GM19351 (cell line): Measurements from ENCODE around the gene DNAJC3.
"Not testable (repeated sequence)": the region's sequence is repeated elsewhere in the genome, so short reads cannot be mapped to it uniquely, and the experiment has no call there.

ENCODE experiments used
- ATAC-seq: cut with Tn5 transposase; IDR thresholded peaks from one replicate; pipeline ENCODE4 v1.9.1; 2021; ENCODE audit warnings: mild to moderate bottlenecking, moderate library complexity; ENCODE audit not compliant: unreplicated experiment

DNAJC3 gene

GRCh38 chr13:95763601-95764000, 86.7 kb downstream of the DNAJC3 start:
- no peak for ATAC-seq

DNA sequence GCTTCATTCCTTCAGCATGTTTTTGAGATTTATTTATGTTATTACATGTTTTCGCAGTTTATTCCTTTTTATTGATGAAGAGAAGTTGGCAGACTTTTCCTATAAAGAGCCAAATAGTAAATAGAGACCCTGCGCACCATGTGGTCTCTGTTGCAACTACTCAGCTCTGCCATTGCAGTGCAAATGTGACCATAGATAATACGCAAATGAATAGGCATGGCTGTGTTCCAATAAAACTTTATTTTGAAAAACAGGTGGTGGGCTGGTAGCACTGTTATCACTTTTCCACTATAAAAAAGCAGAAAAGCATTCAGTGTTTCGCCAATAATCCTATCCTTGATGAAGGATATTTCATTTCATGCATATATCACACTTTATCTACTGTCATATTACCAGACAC, 95.0 kb downstream of the DNAJC3 start:
- no peak for ATAC-seq

DNA sequence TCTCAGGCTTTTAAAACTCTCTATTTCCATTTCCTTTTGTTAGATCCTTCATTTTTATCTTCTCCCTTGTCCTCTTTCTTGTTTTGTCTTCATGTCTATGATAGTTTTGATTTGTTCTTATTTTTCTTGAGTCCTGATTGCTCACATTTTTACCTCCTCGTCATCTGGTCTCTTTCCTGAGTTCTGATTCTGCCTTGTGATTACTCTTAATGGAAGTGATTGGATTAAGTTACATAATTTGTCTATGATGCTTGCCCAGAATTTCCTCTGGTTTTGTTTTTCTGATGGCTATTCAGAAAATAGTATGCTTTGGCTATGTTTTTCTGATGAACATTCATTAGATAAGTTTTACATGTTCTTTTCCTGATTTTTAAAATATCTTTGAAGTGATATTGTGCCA, 102.6 kb downstream of the DNAJC3 start:
- ATAC-seq, result no peak

GRCh38 chr13:95781016-95781415, 104.1 kb downstream of the DNAJC3 start:
- ATAC-seq, result no peak

DNA sequence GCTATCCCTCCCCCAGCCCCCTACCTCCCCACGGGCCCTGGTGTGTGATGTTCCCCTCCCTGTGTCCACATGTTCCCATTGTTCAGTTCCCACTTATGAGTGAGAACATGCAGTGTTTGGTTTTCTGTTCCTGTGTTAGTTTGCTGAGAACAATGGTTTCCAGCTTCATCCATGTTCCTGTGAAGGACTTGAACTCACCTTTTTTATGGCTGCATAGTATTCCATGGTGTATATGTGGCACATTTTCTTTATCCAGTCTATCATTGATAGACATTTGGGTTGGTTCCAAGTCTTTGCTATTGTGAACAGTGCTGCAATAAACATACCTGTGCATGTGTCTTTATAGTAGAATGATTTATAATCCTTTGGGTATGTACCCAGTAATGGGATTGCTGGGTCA, 105.0 kb downstream of the DNAJC3 start:
- ATAC-seq, result not testable (repeated sequence)

DNA sequence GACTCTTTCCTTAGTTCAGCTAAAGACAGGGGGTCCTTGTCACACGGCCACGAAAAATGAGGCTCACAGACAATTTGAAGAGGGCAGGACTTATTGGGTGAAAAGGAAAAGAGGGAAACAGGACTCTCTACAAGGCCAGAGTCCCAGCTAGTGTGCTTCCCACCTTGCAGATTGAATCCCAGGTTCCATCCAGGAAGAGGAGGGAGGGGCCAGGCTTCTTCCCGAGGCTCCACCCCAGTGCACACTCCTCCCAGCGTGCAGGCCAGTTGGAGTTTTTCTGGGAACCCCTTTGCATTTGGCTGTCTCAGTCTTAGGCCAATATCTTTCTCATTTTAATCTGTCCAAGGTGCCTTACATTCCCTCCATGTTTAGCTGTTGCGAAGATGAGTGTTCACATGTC, 106.8 kb downstream of the DNAJC3 start:
- no peak for ATAC-seq

- ATAC-seq, result no peak
Observed at GRCh38 chr13:95784161-95784899, 107.4 kb downstream of the DNAJC3 start.

GRCh38 chr13:95784900-95785290, 108.0 kb downstream of the DNAJC3 start:
- ATAC-seq, result no peak

DNA sequence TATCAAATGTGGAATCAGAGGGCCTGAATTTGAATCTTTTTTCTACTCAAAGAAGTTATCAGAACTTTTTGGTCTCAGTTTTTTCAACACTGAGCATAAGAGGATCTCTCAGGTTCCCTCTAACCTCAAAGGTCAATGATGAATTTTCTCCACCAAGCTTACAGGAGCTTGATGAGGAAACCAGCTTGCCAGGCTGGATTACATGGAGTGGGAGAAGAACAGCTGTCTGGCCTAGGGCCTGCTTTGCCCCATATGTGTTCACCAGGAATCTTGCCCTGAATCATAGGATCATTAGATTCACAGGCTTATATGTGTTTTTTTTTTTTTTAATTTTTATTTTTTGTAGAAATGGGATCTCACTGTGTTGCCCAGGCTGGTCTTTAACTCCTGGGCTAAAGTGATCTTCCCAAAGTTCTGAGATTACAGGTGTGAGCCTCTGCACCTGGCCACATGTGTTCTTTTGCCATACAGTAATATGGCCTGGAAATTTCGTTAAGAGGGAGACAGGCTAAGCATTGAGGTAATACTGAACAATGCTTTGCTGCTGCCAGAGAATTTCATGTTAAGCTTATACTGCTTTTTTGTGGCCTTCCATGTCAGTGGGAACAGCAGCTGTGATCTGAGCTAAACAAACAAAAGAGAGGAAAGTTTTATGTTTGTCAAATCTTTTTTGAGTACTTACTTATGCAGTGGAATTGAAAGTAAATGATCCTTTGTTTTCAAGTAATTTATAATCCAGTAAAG, 110.6 kb downstream of the DNAJC3 start:
- ATAC-seq, result no peak

DNA sequence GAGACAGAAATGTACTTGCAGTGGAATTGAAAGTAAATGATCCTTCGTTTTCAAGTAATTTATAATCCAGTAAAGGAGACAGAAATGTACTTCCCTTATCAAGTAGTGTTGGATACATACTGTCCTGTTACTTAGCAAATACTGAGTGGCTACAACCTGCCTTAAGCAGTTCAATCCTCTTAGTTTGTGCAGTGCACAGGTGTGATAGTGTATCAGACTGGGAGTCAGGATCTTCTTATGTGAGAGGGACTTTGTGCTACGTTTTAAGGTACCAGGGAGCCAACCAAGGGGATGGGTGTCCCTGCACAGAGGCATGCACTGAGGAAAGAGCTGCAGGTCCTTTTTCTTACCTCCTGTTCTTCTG, 111.1 kb downstream of the DNAJC3 start:
- ATAC-seq, result no peak

DNA sequence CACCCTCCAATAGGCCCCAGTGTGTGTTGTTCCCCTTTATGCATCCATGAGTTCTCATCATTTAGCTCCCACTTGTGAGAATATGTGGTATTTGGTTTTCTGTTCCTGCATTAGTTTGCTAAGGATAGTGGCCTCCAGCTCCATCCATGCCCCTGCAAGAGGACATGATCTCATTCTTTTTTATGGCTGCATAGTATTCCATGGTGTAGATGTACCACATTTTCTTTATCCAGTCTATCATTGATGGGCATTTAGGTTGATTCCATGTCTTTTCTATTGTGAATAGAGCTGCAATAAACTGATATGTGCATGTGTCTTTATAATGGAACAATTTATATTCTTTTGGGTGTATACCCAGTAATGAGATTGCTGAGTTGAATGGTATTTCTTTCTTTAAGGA, 112.4 kb downstream of the DNAJC3 start:
- ATAC-seq, result not testable (repeated sequence)

DNA sequence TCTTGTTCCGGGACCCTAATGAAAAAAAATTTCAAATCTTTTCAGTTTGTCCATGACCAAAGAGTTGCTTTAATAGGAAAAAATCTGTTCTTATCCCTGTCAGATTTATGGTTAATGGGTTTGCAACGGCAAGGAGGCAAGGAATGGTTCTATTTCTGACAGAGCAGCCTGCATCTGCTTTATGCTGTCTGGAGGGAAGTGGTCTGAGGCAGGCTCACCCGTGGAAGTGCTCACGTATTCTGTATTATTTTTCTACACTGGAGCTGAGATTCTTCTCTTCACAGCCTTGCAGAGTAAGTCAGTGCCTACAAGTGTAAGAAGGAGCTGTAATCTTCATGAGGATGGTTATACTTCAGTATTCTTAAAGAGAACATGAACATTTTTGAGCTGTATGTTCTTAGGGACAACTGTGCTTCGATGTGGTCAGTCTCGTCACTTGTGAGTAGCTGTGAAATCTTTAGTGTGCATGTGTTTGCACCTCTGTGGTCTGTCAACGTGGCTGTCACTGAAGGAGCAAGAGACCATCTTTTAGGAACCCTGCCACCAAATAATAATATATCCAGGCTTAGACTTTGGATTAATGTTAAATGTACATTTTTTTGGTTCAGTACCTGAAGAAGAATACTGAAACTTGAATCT, 114.3 kb downstream of the DNAJC3 start:
- ATAC-seq, result no peak

DNA sequence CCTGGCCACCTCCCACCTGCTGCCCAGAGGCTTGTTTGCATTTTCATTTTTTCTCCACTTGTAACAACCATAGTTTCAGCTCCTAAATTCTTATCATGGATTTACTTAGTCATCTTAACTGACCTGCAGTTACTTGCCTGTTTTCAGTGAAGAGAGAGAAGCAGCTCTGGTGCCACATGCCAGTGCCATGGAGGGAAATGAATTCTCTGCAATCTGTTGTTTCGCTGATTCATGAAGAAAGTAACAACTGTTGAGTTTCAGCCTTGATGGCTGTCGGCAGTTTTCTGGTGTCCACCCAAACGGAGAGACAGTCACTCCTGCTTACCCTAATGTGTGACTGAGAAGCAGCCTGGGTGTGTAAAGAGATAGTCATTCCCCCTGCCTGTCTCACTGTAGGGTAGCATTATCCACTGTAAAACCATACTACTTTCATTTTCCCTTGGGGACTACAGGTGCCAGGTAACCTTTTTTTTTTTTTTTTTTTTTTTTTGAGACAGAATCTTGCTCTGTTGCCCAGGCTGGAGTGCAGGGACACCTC, 116.1 kb downstream of the DNAJC3 start:
- ATAC-seq, result no peak

GRCh38 chr13:95793781-95794180, 116.8 kb downstream of the DNAJC3 start:
- no peak for ATAC-seq

- ATAC-seq, result no peak
Observed at GRCh38 chr13:95797016-95797415, 120.1 kb downstream of the DNAJC3 start.

DNA sequence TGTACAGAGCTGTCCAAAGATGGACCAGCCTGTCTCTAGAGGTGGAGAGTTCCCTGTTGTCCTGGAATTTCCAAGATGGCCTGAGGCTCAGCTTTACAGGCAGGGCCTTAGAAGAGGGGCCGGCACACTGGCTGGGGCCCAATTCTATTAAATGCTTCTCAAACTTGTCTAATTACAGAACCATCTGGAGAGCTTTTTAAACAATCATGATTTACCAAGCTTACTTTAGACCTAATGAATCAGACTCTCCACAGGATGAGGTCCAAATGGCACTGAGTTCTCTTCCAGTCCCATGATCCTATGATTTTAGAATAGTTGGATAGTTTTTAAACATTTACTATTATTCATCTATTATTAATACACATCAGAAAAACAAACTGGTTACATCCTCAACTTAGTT, 123.5 kb downstream of the DNAJC3 start:
- ATAC-seq, result no peak

- no peak for ATAC-seq
Observed at GRCh38 chr13:95801825-95802224, 124.9 kb downstream of the DNAJC3 start.

DNA sequence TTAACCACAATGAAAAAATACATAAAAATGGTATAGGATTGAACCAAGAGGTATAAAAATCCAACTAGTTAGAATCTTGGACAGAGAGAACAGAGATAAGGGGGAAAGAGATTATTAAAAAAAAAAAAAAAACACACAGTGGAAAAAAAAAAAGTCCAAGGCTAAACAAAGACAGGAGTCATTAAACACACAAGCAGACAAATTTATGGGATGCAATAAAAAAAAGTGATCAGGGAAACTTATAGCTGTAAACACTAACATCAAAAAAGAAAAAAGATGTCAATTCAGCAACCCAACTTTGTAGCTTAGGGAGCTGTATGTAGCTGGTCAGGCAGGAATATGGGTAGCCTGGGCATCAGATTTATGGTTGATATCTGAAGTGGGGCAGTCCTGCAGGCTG, 129.0 kb downstream of the DNAJC3 start:
- no peak for ATAC-seq

GRCh38 chr13:95809429-95809828, 132.5 kb downstream of the DNAJC3 start:
- no peak for ATAC-seq

DNA sequence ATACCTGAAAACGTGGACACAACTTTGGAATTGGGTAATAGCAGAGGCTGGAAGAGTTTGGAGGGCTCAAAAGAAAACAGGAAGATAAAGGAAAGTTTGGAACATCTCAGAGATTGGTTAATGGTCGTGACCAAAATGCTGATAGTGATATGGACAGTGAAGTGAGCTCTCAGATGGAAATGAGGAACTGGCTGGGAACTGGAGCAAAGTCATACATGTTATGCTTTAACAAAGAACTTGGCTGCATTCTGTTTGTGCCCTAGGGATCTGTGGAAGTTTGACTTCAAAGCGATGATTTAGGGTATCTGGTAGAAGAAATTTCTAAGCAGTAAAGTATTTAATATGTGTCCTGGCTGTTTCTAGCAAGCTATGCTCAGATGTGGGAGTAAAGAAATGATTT, 136.2 kb downstream of the DNAJC3 start:
- ATAC-seq, result no peak

DNA sequence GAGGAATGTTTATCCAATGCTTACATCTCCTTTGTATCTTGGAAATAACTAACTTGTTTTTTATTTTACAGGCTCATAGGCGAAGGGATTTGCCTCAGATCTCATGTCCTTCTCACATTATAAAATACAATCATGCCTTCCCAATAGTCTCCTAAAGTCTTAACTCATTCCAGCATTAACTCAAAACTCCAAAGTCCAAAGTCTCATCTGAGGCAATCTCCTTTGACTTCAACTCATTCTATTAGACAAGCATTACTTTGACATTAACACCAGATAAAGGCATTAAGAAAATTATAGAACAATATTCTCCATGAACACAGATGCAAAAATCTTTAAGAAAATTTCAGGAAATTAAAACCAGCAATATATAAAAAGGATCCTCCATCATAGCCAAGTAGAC, 137.6 kb downstream of the DNAJC3 start:
- ATAC-seq, result no peak

GRCh38 chr13:95822303-95822702, 145.4 kb downstream of the DNAJC3 start:
- no peak for ATAC-seq
